Measurements from ENCODE around the gene STS. TPM values are rescaled to one million over a fixed set of nuclear protein-coding genes. Genes with fewer than 3 reads are reported as not detected.

STS gene
- total and polyA plus RNA-seq, 4 donors: 1.8 to 6.4 (median 2.8) TPM

DNA sequence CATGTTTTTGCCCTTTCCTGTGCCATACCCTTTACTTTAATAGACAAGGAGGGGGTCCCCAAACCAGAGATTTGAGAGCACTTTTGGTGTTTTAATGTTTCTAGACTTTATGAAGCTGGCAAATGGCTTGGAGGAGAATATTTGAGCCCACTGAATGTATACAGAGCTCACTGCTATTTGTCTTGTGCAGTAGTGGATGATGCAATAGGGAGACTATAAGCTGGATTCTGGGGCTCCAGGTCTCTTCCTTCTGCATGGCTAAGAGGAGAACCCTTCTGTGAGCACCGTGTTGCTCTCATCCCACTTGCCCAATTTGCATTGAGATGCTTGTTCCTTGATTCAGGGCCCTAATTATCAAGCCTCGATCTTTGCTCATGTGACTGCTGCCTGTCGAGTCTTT is 9.4 kb downstream of the STS start (continued):
- no peak for TF ChIP-seq ZBTB33 (IDR thresholded peaks at IDR 0.05)

DNA sequence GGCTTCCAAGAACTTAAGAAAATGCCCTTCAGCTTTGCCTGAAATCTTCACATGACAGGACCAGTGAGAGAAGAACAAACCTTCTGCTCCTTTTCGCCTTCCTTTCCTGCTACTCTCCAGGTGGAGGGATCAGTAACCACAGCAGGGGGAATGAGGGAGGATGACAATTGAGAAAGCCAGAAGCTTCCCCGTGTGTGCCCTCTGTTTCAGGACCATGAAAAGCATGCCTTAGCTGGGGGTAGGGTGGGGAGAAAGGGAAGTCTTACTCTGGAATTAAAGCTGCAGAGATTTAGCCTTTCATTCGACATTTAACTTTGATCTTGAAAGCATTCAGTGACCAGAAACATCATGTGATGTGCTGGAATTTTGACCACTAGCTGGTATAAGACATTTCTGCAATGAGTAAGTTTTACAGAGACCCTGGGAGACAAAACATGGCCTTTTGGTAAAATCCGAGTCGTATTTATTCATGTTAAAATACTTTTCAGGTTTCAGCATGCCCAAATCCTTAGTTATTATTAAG is 11.0 kb downstream of the STS start:
- Histone ChIP-seq H3K27me3 (ENCODE audit: control insufficient read depth in 4 of 4, insufficient read depth in 4 of 4, low read length in 3 of 4) (no peaks in the 10 kb centered on the region), H3K4me1 (ENCODE audit: control insufficient read depth in 4 of 4, insufficient read depth in 4 of 4, low read length in 3 of 4) (no peaks in the 10 kb centered on the region), H3K9me3 (ENCODE audit: control insufficient read depth in 4 of 4, low read length in 3 of 4) (no peaks in the 10 kb centered on the region), H3K4me3 (ENCODE audit: low read depth in 1 of 3, low read length in 3 of 3) (no peak overlapping the region), H3K27ac (ENCODE audit: low read depth in 1 of 2, low read length in 2 of 2) (no peak overlapping the region), H3K36me3 (ENCODE audit: control insufficient read depth in 4 of 4, insufficient read depth in 3 of 4, low read depth in 1 of 4, low read length in 3 of 4) (no peaks in the 10 kb centered on the region), H3K9ac (ENCODE audit: low read depth in 1 of 2, low read length in 2 of 2) (no peak overlapping the region)
- no peak for DNase-seq (ENCODE audit: low spot score)
- TF ChIP-seq SP1 (IDR thresholded peaks at IDR 0.05): no peak
- no peak for TF ChIP-seq CTCF (IDR thresholded peaks at IDR 0.05; ENCODE audit: low read depth, low read length, missing input control)
- TF ChIP-seq FOXA1 (IDR thresholded peaks at IDR 0.05): no peak
- TF ChIP-seq HNF4A (conservative IDR thresholded peaks at IDR 0.05): no peak
- no peak for TF ChIP-seq JUND (IDR thresholded peaks at IDR 0.05)
- no peak for TF ChIP-seq RXRA (IDR thresholded peaks at IDR 0.05)
- no peak for TF ChIP-seq EGR1 (IDR thresholded peaks at IDR 0.05; ENCODE audit: low read depth in 2 of 2)
- TF ChIP-seq, protein P1, sequence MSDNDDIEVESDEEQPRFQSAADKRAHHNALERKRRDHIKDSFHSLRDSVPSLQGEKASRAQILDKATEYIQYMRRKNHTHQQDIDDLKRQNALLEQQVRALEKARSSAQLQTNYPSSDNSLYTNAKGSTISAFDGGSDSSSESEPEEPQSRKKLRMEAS (IDR thresholded peaks at IDR 0.05): no peak
- no peak for TF ChIP-seq HNF4G (IDR thresholded peaks at IDR 0.05)
- no peak for TF ChIP-seq RAD21 (IDR thresholded peaks at IDR 0.05)
- TF ChIP-seq, protein P2, sequence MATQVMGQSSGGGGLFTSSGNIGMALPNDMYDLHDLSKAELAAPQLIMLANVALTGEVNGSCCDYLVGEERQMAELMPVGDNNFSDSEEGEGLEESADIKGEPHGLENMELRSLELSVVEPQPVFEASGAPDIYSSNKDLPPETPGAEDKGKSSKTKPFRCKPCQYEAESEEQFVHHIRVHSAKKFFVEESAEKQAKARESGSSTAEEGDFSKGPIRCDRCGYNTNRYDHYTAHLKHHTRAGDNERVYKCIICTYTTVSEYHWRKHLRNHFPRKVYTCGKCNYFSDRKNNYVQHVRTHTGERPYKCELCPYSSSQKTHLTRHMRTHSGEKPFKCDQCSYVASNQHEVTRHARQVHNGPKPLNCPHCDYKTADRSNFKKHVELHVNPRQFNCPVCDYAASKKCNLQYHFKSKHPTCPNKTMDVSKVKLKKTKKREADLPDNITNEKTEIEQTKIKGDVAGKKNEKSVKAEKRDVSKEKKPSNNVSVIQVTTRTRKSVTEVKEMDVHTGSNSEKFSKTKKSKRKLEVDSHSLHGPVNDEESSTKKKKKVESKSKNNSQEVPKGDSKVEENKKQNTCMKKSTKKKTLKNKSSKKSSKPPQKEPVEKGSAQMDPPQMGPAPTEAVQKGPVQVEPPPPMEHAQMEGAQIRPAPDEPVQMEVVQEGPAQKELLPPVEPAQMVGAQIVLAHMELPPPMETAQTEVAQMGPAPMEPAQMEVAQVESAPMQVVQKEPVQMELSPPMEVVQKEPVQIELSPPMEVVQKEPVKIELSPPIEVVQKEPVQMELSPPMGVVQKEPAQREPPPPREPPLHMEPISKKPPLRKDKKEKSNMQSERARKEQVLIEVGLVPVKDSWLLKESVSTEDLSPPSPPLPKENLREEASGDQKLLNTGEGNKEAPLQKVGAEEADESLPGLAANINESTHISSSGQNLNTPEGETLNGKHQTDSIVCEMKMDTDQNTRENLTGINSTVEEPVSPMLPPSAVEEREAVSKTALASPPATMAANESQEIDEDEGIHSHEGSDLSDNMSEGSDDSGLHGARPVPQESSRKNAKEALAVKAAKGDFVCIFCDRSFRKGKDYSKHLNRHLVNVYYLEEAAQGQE (IDR thresholded peaks at IDR 0.05): no peak
- no peak for TF ChIP-seq TAF1 (conservative IDR thresholded peaks at IDR 0.05)
- TF ChIP-seq, protein P3, sequence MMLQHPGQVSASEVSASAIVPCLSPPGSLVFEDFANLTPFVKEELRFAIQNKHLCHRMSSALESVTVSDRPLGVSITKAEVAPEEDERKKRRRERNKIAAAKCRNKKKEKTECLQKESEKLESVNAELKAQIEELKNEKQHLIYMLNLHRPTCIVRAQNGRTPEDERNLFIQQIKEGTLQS (IDR thresholded peaks at IDR 0.05): no peak
- no peak for TF ChIP-seq YY1 (IDR thresholded peaks at IDR 0.05)
- TF ChIP-seq ZBTB33 (IDR thresholded peaks at IDR 0.05): no peak
- no peak for TF ChIP-seq GABPA (IDR thresholded peaks at IDR 0.05 in 1 of 2, conservative IDR thresholded peaks at IDR 0.05 in 1 of 2)
- no peak for TF ChIP-seq FOXA2 (IDR thresholded peaks at IDR 0.05)
- TF ChIP-seq NR2F2 (IDR thresholded peaks at IDR 0.05): no peak
- 79% methylated on average over 5 of the region's 5 CpGs for WGBS
